Measurements from ENCODE around the gene GUCY2D.
"Not testable (repeated sequence)": the region's sequence is repeated elsewhere in the genome, so short reads cannot be mapped to it uniquely, and the experiment has no call there.

DNA sequence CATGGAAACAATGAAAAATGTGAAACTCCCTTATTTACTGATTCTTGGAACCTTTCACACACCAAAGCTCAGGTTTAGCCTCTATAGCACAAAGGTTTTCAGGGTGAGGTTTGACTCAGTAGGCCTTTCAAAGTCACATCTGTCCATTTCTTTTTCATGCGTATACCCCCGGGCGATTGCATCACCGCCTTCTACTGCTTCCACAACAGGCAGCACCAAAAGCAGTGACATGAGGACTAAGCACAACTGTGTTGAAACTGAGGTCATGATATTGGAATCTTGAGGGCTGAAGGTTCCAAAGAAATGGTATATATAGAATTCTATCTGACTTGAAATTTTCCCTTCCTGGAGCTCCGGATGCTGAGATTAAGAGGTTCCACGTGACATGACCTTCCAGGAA is 21.7 kb downstream of the GUCY2D start:
- TF ChIP-seq, protein P1, sequence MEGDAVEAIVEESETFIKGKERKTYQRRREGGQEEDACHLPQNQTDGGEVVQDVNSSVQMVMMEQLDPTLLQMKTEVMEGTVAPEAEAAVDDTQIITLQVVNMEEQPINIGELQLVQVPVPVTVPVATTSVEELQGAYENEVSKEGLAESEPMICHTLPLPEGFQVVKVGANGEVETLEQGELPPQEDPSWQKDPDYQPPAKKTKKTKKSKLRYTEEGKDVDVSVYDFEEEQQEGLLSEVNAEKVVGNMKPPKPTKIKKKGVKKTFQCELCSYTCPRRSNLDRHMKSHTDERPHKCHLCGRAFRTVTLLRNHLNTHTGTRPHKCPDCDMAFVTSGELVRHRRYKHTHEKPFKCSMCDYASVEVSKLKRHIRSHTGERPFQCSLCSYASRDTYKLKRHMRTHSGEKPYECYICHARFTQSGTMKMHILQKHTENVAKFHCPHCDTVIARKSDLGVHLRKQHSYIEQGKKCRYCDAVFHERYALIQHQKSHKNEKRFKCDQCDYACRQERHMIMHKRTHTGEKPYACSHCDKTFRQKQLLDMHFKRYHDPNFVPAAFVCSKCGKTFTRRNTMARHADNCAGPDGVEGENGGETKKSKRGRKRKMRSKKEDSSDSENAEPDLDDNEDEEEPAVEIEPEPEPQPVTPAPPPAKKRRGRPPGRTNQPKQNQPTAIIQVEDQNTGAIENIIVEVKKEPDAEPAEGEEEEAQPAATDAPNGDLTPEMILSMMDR (optimal IDR thresholded peaks at IDR 0.05 in 1 of 3, IDR thresholded peaks at IDR 0.05 in 1 of 3, conservative IDR thresholded peaks at IDR 0.05 in 1 of 3; ENCODE audit: extremely low read depth in 1 of 3, insufficient read depth in 2 of 3, low read length in 3 of 3): not testable (repeated sequence)
- not testable (repeated sequence) for TF ChIP-seq EZH2 (IDR thresholded peaks at IDR 0.05; ENCODE audit: low read length)

Measured in keratinocyte (primary cell).